Measurements from ENCODE around the gene ASPRV1.

Gene ASPRV1

DNA sequence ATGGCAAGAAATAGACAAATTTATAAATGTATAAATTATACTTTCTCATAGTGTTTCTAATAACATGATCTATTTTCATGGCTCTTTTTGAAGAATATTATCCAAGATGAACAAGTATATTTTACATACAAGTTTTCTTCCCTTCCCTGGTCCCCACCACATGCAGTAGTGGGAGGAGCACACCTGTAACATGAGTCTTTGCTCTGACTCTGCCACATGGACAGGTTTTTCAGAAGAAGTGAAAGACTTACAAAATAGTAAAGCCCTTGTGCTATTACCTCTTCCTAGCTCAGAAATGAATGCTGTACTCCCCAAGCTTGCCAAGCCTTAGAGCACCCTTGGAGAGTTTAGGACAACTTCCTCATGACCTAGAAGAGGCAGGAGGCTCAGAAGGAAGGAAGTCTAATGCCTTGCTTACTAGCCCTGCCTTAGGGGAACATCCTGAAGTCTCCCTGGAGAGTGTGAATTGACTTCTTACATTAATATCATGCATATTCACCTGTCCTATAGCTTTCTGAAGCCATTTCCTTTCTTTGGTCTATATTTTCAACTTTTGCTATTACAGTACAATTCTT lies 28.1 kb downstream of the ASPRV1 start:
- H3K4me3 ChIP-seq (ENCODE audit: low read length in 2 of 2): no peak overlapping the region
- H3K27me3 ChIP-seq (ENCODE audit: control insufficient read depth in 2 of 2, insufficient read depth in 2 of 2, low read length in 2 of 2): no peaks in the 10 kb centered on the region
- peak overlapping the region; percentile 19 to 26 for H3K27ac ChIP-seq (ENCODE audit: low read depth in 2 of 2, low read length in 2 of 2)
- H3K9ac ChIP-seq (ENCODE audit: low read depth in 1 of 2, low read length in 2 of 2): no peak overlapping the region
- no peaks in the 10 kb centered on the region for H3K9me3 ChIP-seq (ENCODE audit: control insufficient read depth in 2 of 2, low read length in 2 of 2)
- peaks cover 36 to 40% of the 10 kb centered on the region in 2 donors for H3K36me3 ChIP-seq (ENCODE audit: control insufficient read depth in 2 of 2, insufficient read depth in 2 of 2, low read length in 2 of 2)
- peaks cover 0 to 18% of the 10 kb centered on the region in 2 donors for H3K4me1 ChIP-seq (ENCODE audit: control insufficient read depth in 2 of 2, insufficient read depth in 2 of 2, low read length in 2 of 2)

DNA sequence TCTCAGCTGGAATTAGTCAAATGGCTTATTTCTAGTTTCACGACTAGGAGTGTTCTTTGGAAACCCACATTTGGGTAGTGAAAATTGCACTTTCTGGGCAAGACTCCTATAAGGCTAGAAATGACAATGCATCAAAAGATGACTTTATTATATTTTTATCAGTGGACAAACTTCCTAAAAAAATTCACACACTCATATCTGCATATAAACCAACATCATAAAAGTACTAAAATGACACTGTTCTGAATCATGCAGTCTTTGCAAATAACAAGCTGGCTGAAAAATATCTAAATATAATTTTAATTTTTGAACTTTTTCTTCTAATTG lies 28.9 kb downstream of the ASPRV1 start:
- Histone ChIP-seq H3K36me3 (ENCODE audit: control insufficient read depth in 2 of 2, insufficient read depth in 2 of 2, low read length in 2 of 2) (peaks cover 30 to 40% of the 10 kb centered on the region in 2 donors), H3K4me3 (ENCODE audit: low read length in 2 of 2) (no peak overlapping the region), H3K27me3 (ENCODE audit: control insufficient read depth in 2 of 2, insufficient read depth in 2 of 2, low read length in 2 of 2) (no peaks in the 10 kb centered on the region), H3K4me1 (ENCODE audit: control insufficient read depth in 2 of 2, insufficient read depth in 2 of 2, low read length in 2 of 2) (peaks cover 0 to 18% of the 10 kb centered on the region in 2 donors), H3K27ac (ENCODE audit: low read depth in 2 of 2, low read length in 2 of 2) (no peak overlapping the region), H3K9me3 (ENCODE audit: control insufficient read depth in 2 of 2, low read length in 2 of 2) (no peaks in the 10 kb centered on the region), H3K9ac (ENCODE audit: low read depth in 1 of 2, low read length in 2 of 2) (no peak overlapping the region)

DNA sequence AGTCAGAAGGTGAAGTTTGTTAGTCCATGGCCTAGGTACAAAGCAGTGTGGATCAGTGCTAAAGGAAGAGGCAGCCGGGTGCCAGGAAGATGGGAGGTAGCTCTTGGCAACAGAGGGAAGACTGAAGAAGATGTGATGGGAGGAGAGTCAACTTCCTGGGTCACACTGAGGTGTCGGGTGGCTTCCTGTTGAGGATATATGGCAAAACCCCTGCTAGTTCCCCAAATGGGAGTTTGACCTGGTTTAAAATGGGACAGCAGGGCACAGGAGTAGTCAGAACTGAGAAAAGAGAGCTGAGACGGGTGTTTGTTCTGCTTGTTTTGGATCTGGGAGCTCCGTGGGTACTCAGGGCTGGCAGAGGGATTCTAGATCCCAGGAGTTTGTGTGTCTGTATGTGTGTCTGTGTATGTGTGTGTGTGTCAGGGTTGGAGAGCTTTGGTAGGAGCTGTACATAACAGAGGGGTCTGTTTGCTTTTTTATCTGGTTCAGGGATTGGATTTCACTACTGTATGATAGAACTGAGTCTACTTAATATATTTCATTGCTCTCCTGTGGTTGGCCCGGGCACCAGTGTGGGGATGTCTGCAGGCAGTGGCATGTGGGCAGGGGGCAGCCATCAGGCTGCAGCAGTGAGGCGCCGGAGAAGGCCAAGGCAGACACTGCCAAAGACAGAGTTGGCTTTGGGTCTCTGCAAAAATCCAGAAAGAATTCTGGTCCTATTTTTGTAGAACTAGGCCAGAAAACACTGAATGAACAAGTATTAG lies 29.4 kb downstream of the ASPRV1 start:
- peaks cover 30 to 40% of the 10 kb centered on the region in 2 donors for H3K36me3 ChIP-seq (ENCODE audit: control insufficient read depth in 2 of 2, insufficient read depth in 2 of 2, low read length in 2 of 2)
- H3K27me3 ChIP-seq (ENCODE audit: control insufficient read depth in 2 of 2, insufficient read depth in 2 of 2, low read length in 2 of 2): no peaks in the 10 kb centered on the region
- H3K9me3 ChIP-seq (ENCODE audit: control insufficient read depth in 2 of 2, low read length in 2 of 2): no peaks in the 10 kb centered on the region
- no peak overlapping the region for H3K9ac ChIP-seq (ENCODE audit: low read depth in 1 of 2, low read length in 2 of 2)
- H3K4me3 ChIP-seq (ENCODE audit: low read length in 2 of 2): no peak overlapping the region
- peak overlapping the region in 1 of 2 donors; percentile 20 for H3K27ac ChIP-seq (ENCODE audit: low read depth in 2 of 2, low read length in 2 of 2)
- H3K4me1 ChIP-seq (ENCODE audit: control insufficient read depth in 2 of 2, insufficient read depth in 2 of 2, low read length in 2 of 2): peaks cover 0 to 18% of the 10 kb centered on the region in 2 donors

DNA sequence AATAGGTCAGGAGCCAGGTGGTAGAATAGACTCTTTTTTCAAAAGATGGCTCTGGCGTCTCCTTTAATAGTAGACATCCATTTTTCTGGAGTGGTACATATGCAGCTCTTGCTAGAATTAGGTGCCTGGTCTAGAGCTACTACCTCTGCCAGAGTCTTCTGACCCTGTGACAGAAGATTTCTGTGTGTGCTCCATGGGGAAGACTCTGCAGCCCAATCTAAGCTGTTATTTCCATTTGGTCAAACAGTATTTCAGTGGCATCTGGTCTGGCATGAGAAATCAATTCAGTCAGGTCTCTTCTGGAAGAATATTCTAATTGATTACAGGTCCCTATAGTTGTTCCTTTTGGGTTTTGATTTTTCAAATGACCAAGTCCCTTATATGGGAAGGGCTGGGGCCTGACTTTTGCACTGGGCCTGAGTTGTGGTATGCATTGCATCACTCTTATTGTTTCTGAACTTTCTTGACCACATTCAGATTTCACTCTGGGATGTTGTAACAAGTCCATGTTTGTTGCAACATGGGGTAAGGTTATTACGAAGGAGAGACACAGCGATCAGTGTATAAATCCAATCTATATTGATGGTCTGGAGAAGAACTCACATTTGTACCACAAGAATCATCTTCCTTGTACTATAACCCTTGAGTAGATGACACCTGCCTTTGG lies 34.4 kb downstream of the ASPRV1 start:
- H3K4me1 ChIP-seq (ENCODE audit: control insufficient read depth in 2 of 2, insufficient read depth in 2 of 2, low read length in 2 of 2): peaks cover 0 to 4% of the 10 kb centered on the region in 2 donors
- no peak overlapping the region for H3K4me3 ChIP-seq (ENCODE audit: low read length in 2 of 2)
- H3K9me3 ChIP-seq (ENCODE audit: control insufficient read depth in 2 of 2, low read length in 2 of 2): no peaks in the 10 kb centered on the region
- H3K27ac ChIP-seq (ENCODE audit: low read depth in 2 of 2, low read length in 2 of 2): no peak overlapping the region
- no peak overlapping the region for H3K9ac ChIP-seq (ENCODE audit: low read depth in 1 of 2, low read length in 2 of 2)
- peaks cover 25 to 37% of the 10 kb centered on the region in 2 donors for H3K36me3 ChIP-seq (ENCODE audit: control insufficient read depth in 2 of 2, insufficient read depth in 2 of 2, low read length in 2 of 2)
- no peaks in the 10 kb centered on the region for H3K27me3 ChIP-seq (ENCODE audit: control insufficient read depth in 2 of 2, insufficient read depth in 2 of 2, low read length in 2 of 2)

DNA sequence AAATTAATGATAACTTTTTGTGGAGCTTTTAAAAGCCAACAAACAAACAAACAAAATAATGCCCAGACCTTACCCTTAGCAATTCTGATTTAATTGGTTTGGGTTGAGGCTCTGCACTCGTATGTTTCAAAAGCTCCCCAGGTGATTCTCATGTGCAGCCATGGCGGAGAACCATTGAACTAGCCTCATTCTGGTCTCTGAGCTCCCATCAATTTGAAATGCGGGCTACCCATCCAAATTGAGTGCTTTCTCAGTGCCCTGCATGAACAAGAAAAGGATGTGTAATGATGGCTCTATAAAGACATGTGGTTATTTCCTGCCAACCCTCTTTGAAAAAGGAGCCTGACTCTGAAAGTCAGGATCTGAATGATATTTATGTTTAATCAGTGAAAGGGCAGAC lies 38.3 kb downstream of the ASPRV1 start:
- Histone ChIP-seq H3K4me1 (ENCODE audit: control insufficient read depth in 2 of 2, insufficient read depth in 2 of 2, low read length in 2 of 2) (no peaks in the 10 kb centered on the region), H3K27me3 (ENCODE audit: control insufficient read depth in 2 of 2, insufficient read depth in 2 of 2, low read length in 2 of 2) (no peaks in the 10 kb centered on the region), H3K27ac (ENCODE audit: low read depth in 2 of 2, low read length in 2 of 2) (no peak overlapping the region), H3K36me3 (ENCODE audit: control insufficient read depth in 2 of 2, insufficient read depth in 2 of 2, low read length in 2 of 2) (peaks cover 39 to 48% of the 10 kb centered on the region in 2 donors), H3K9me3 (ENCODE audit: control insufficient read depth in 2 of 2, low read length in 2 of 2) (no peaks in the 10 kb centered on the region), H3K9ac (ENCODE audit: low read depth in 1 of 2, low read length in 2 of 2) (no peak overlapping the region), H3K4me3 (ENCODE audit: low read length in 2 of 2) (no peak overlapping the region)

DNA sequence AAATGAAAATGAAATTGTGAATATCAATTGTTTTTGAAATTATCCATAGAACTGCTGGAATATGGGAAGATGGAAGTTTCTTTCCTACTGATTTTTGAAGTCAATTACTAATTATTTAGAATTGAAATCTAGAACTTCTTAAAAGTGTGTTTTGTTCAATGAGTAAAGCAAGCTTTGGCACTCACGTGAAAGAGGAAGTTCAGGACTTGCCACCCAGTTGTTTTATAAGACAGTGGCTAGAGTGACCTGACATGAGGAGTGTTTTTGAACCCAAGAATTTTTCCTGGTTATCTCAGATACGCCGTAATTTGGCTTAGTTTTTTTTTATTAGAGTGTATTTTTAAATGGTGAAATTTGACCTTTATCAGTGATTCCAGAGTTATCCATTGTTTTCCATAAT lies 43.0 kb downstream of the ASPRV1 start:
- H3K27ac ChIP-seq (ENCODE audit: low read depth in 2 of 2, low read length in 2 of 2): peak overlapping the region in 1 of 2 donors; percentile 95
- peak overlapping the region in 1 of 2 donors; percentile 99 for H3K9ac ChIP-seq (ENCODE audit: low read depth in 1 of 2, low read length in 2 of 2)
- H3K27me3 ChIP-seq (ENCODE audit: control insufficient read depth in 2 of 2, insufficient read depth in 2 of 2, low read length in 2 of 2): no peaks in the 10 kb centered on the region
- H3K4me1 ChIP-seq (ENCODE audit: control insufficient read depth in 2 of 2, insufficient read depth in 2 of 2, low read length in 2 of 2): peaks cover 0 to 12% of the 10 kb centered on the region in 2 donors
- H3K4me3 ChIP-seq (ENCODE audit: low read length in 2 of 2): peak overlapping the region in 1 of 2 donors; percentile 85
- H3K9me3 ChIP-seq (ENCODE audit: control insufficient read depth in 2 of 2, low read length in 2 of 2): no peaks in the 10 kb centered on the region
- peaks cover 30 to 32% of the 10 kb centered on the region in 2 donors for H3K36me3 ChIP-seq (ENCODE audit: control insufficient read depth in 2 of 2, insufficient read depth in 2 of 2, low read length in 2 of 2)

DNA sequence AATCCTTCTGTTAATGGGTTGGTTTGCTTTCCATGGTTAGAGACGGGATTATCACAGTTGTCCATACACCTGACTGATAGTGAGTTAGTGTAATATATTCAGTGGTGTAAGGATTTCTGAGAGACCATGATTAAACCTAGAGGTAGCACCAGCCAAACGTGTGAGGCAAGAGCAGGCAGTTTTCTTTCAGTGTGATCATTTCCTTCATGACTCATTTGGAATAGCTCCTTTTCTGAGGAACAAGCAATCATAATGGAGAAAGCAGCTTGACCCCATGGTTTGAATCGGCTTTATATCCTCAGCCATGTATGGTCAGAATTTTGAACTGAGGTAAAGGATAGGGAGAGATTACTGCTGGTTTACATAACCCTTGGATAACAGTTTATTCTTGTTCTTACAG lies 43.6 kb downstream of the ASPRV1 start:
- peak overlapping the region in 1 of 2 donors; percentile 99 for H3K9ac ChIP-seq (ENCODE audit: low read depth in 1 of 2, low read length in 2 of 2)
- peaks cover 0 to 12% of the 10 kb centered on the region in 2 donors for H3K4me1 ChIP-seq (ENCODE audit: control insufficient read depth in 2 of 2, insufficient read depth in 2 of 2, low read length in 2 of 2)

DNA sequence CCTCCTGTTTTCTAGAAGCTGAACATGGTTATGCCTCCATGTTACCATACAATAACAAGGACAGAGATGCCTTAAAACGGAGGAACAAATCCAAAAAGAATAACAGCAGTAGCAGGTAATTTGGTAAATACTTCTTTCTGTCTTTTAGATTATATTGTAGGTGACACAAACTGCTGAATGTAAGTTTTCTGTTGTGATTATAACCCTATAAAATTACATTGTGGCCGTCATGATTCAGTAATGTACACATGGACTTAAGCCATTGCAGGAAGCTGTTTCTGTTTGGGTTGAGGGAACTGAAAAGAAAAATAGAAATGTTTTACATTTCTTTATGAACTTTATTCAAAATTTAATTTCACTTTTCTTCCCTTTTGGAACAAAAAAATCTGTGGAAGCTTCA lies 45.3 kb downstream of the ASPRV1 start:
- Histone ChIP-seq H3K4me3 (ENCODE audit: low read length in 2 of 2) (peak overlapping the region; percentile 85 to 90), H3K27ac (ENCODE audit: low read depth in 2 of 2, low read length in 2 of 2) (peak overlapping the region; percentile 95), H3K36me3 (ENCODE audit: control insufficient read depth in 2 of 2, insufficient read depth in 2 of 2, low read length in 2 of 2) (peaks cover 12 to 14% of the 10 kb centered on the region in 2 donors), H3K9me3 (ENCODE audit: control insufficient read depth in 2 of 2, low read length in 2 of 2) (no peaks in the 10 kb centered on the region), H3K4me1 (ENCODE audit: control insufficient read depth in 2 of 2, insufficient read depth in 2 of 2, low read length in 2 of 2) (peaks cover 0 to 15% of the 10 kb centered on the region in 2 donors), H3K9ac (ENCODE audit: low read depth in 1 of 2, low read length in 2 of 2) (peak overlapping the region; percentile 73 to 99), H3K27me3 (ENCODE audit: control insufficient read depth in 2 of 2, insufficient read depth in 2 of 2, low read length in 2 of 2) (no peaks in the 10 kb centered on the region)

More for the DNA sequence above, 43.6 kb downstream of the ASPRV1 start:
- H3K9me3 ChIP-seq (ENCODE audit: control insufficient read depth in 2 of 2, low read length in 2 of 2): no peaks in the 10 kb centered on the region
- H3K4me3 ChIP-seq (ENCODE audit: low read length in 2 of 2): peak overlapping the region; percentile 17 to 85
- H3K27me3 ChIP-seq (ENCODE audit: control insufficient read depth in 2 of 2, insufficient read depth in 2 of 2, low read length in 2 of 2): no peaks in the 10 kb centered on the region
- H3K36me3 ChIP-seq (ENCODE audit: control insufficient read depth in 2 of 2, insufficient read depth in 2 of 2, low read length in 2 of 2): peaks cover 25 to 26% of the 10 kb centered on the region in 2 donors
- peak overlapping the region in 1 of 2 donors; percentile 95 for H3K27ac ChIP-seq (ENCODE audit: low read depth in 2 of 2, low read length in 2 of 2)

DNA sequence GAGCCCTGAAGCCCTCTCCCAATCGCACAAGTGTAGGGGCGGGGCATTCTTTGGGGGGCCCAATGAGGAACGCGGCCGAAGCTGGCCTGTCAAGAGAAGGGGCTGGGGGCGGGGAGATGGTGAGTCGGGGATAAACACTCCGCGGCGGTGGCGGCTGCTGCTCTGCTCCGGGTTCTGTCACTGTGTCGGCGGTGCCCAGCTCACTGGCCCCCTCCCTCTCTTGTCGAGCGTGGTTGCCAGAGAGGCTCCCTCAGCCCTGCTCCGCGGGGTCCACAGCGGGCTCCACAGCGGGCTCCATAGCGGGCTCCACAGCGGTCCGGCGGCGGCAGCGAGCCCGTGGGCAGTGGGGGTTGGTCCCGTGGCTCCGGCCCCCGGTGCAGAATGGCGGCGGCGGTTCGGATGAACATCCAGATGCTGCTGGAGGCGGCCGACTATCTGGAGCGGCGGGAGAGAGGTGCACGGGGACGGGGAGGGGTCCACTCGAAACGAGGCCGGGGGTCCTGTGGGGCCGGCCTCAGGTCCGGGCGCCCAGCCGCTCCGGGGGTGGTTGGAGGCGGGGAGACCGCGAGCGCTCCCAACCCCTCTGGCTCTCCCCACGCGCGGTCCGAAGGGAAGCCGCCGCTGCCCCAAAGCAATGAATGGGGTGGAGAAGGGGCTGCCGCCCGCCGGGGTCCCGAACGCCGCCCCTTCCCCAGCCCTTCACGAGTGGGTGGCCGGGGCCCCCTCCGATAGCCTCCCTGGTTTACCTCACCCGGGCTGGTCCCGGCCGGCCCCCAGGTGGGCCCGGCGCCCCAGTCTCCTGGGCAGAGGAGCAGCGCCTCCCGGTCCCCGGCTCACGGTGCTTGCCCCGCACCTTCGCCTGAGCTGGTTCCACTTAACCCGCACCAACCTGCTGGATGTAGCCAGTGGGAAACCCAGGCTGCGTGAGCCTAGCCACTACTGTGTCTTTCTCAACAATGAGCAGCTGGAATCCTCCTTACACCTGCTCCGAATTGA lies 46.2 kb downstream of the ASPRV1 start, which contains the start of gene MXD1:
Gene MXD1, plus strand, starts transcription at position 160 of the 996 bp plus-strand sequence. Its CDS starts 222 bp downstream, at position 382.
- Histone ChIP-seq H3K4me3 (ENCODE audit: low read length in 2 of 2) (peak within 1 kb of the TSS; percentile 85 to 90), H3K27me3 (ENCODE audit: control insufficient read depth in 2 of 2, insufficient read depth in 2 of 2, low read length in 2 of 2) (no peaks in the 10 kb centered on the region), H3K4me1 (ENCODE audit: control insufficient read depth in 2 of 2, insufficient read depth in 2 of 2, low read length in 2 of 2) (peaks cover 0 to 15% of the 10 kb centered on the region in 2 donors), H3K9me3 (ENCODE audit: control insufficient read depth in 2 of 2, low read length in 2 of 2) (no peaks in the 10 kb centered on the region), H3K27ac (ENCODE audit: low read depth in 2 of 2, low read length in 2 of 2) (peak within 1 kb of the TSS; percentile 98 to 100), H3K36me3 (ENCODE audit: control insufficient read depth in 2 of 2, insufficient read depth in 2 of 2, low read length in 2 of 2) (peaks cover 8 to 11% of the 10 kb centered on the region in 2 donors), H3K9ac (ENCODE audit: low read depth in 1 of 2, low read length in 2 of 2) (peak within 1 kb of the TSS; percentile 82 to 99)
